ENCODE results near the gene GNG13.

Gene GNG13

GRCh38 chr16:751152-752006 lies 49.2 kb downstream of the GNG13 start:
- TF ChIP-seq CTCF (IDR thresholded peaks at IDR 0.05; ENCODE audit: insufficient read depth, low read depth, low read length, missing control alignments) = no peak
- DNase-seq (ENCODE audit: low read depth) = no peak
- no peak overlapping the region for H3K4me3 ChIP-seq (ENCODE audit: low read depth, low read length)

GRCh38 chr16:750485-750884 lies 50.0 kb downstream of the GNG13 start:
- H3K4me3 ChIP-seq (ENCODE audit: low read depth, low read length) = no peak overlapping the region
- no peak for DNase-seq (ENCODE audit: low read depth)
- no peak for TF ChIP-seq CTCF (IDR thresholded peaks at IDR 0.05; ENCODE audit: insufficient read depth, low read depth, low read length, missing control alignments)

- no peak overlapping the region for H3K4me3 ChIP-seq (ENCODE audit: low read depth, low read length)
- DNase-seq (ENCODE audit: low read depth) = no peak
- TF ChIP-seq CTCF (IDR thresholded peaks at IDR 0.05; ENCODE audit: insufficient read depth, low read depth, low read length, missing control alignments) = no peak
These were observed 51.5 kb downstream of the GNG13 start for GRCh38 chr16:749010-749409.
